SK-N-SH (cell line): ENCODE measurements around the gene TXNDC11. TPM values are rescaled to one million over a fixed set of nuclear protein-coding genes. Genes with fewer than 3 reads are reported as not detected.

Experiments used
- CTCF ChIA-PET: fragments of 300-600, 350-600 bp; formaldehyde crosslinking; extraction: SDS; loops from one replicate; lab custom pipeline; 2021; lab: Yijun Ruan, JAX
- POLR2A ChIA-PET: fragments of 350-600 bp; sonication (Branson Sonifier 250); formaldehyde crosslinking; extraction: SDS; loops from one replicate; lab custom pipeline; 2020; ENCODE audit warnings: antibody characterized with exemption, inconsistent platforms; lab: Yijun Ruan, JAX
- DNase-seq: peaks from one replicate; pipeline ENCODE4 v3.0.0; 2012
- H2AFZ ChIP-seq: fragments of 200-600 bp; sonication (generic); 2 replicates; pipeline ENCODE4 v1.8.1; 2016; ENCODE audit warnings: antibody characterized with exemption, mild to moderate bottlenecking, low read depth
- H3F3A ChIP-seq: fragments of 200-600 bp; sonication (generic); replicated peaks from 2 replicates; pipeline ENCODE3; 2016; ENCODE audit warnings: antibody characterized with exemption, mild to moderate bottlenecking; ENCODE audit not compliant: insufficient read depth
- H3K27ac ChIP-seq, 2 experiments: fragments of 200-500 bp in 1 of 2; fragments of 200-600 bp in 1 of 2; sonication (Bioruptor generic) in 1 of 2; sonication (generic), shearing (Covaris generic) in 1 of 2; 2 replicates each; pipeline versions ENCODE4 v1.5.1 to v1.6.1; 2014 to 2016; ENCODE audit warnings: low read depth in 2 of 2, inconsistent platforms in 1 of 2, low read length in 1 of 2, mild to moderate bottlenecking in 1 of 2, mixed read lengths in 1 of 2
- H3K27me3 ChIP-seq: fragments of 200-600 bp; sonication (generic), shearing (Covaris generic); 2 replicates; pipeline ENCODE4 v1.6.1; 2016; ENCODE audit warnings: mixed run types; ENCODE audit not compliant: insufficient read depth
- H3K36me3 ChIP-seq, 2 experiments: fragments of 200-500 bp in 1 of 2; fragments of 200-600 bp in 1 of 2; sonication (Bioruptor generic) in 1 of 2; sonication (generic) in 1 of 2; replicated peaks in 1 of 2; 2 replicates each; pipeline versions ENCODE3 to v1.5.1; 2014 to 2016; ENCODE audit warnings: low read length in 1 of 2, mild to moderate bottlenecking in 1 of 2; ENCODE audit not compliant: insufficient read depth in 2 of 2, control insufficient read depth in 1 of 2
- H3K4me1 ChIP-seq, 2 experiments: fragments of 200-500 bp in 1 of 2; fragments of 200-600 bp in 1 of 2; sonication (Bioruptor generic) in 1 of 2; sonication (generic), shearing (Covaris generic) in 1 of 2; 2 replicates each; pipeline versions ENCODE4 v1.5.1 to v1.6.1; 2014 to 2016; ENCODE audit warnings: low read depth in 1 of 2, low read length in 1 of 2, mixed run types in 1 of 2; ENCODE audit not compliant: insufficient read depth in 2 of 2, control insufficient read depth in 1 of 2
- H3K4me2 ChIP-seq: fragments of 200-600 bp; sonication (generic), shearing (Covaris generic); 2 replicates; pipeline ENCODE4 v1.6.1; 2017; ENCODE audit warnings: mixed run types
- H3K4me3 ChIP-seq, 2 experiments: fragments of 200-500 bp in 1 of 2; fragments of 200-600 bp in 1 of 2; sonication (Bioruptor generic) in 1 of 2; sonication (generic), shearing (Covaris generic) in 1 of 2; 2 replicates each; pipeline versions ENCODE4 v1.5.1 to v1.8.1; 2014 to 2016; ENCODE audit warnings: low read depth in 2 of 2, inconsistent platforms in 1 of 2, low read length in 1 of 2, mild to moderate bottlenecking in 1 of 2, mixed read lengths in 1 of 2, moderate library complexity in 1 of 2
- H3K79me2 ChIP-seq: fragments of 200-600 bp; sonication (generic); 2 replicates; pipeline ENCODE4 v1.8.1; 2017; ENCODE audit warnings: mild to moderate bottlenecking; ENCODE audit not compliant: insufficient read depth
- H3K9ac ChIP-seq: fragments of 200-600 bp; sonication (generic); 2 replicates; pipeline ENCODE4 v1.6.1; 2017; ENCODE audit warnings: mixed run types
- H3K9me2 ChIP-seq: fragments of 200-600 bp; sonication (generic); 2 replicates; pipeline ENCODE4 v1.6.1; 2017; ENCODE audit warnings: mixed run types
- H3K9me3 ChIP-seq: fragments of 200-600 bp; sonication (generic); 2 replicates; pipeline ENCODE4 v1.6.1; 2017; ENCODE audit warnings: mixed run types, mild to moderate bottlenecking, moderate library complexity
- H4K20me1 ChIP-seq: fragments of 200-600 bp; sonication (generic); 2 replicates; pipeline ENCODE4 v1.6.1; 2017; ENCODE audit warnings: mild to moderate bottlenecking, mixed run types; ENCODE audit not compliant: insufficient read depth
- CHD2 ChIP-seq: fragments of 150-350 bp; IDR thresholded peaks from 2 replicates; pipeline ENCODE4 v1.6.1; 2018; ENCODE audit warnings: low read length; ENCODE audit not compliant: partially characterized antibody
- ELF1 ChIP-seq: IDR thresholded peaks from 2 replicates; pipeline ENCODE4 v1.4.0; 2012
- EZH2phosphoT487 ChIP-seq: fragments of 200-600 bp; sonication (generic); IDR thresholded peaks from 2 replicates; pipeline ENCODE4 v1.6.1; 2017; ENCODE audit warnings: low read depth, mixed run types, mild to moderate bottlenecking, antibody characterized with exemption, moderate library complexity, borderline replicate concordance
- FOSL2 ChIP-seq: IDR thresholded peaks from 2 replicates; pipeline ENCODE4 v1.4.0; 2012; ENCODE audit warnings: low read depth, mild to moderate bottlenecking, moderate library complexity, borderline replicate concordance
- FOXM1 ChIP-seq: IDR thresholded peaks from 2 replicates; pipeline ENCODE4 v1.4.0; 2012; ENCODE audit warnings: low read depth, mild to moderate bottlenecking
- GABPA ChIP-seq: IDR thresholded peaks from 2 replicates; pipeline ENCODE4 v1.4.0; 2012; ENCODE audit warnings: low read depth, mild to moderate bottlenecking
- GATA2 ChIP-seq: sonication (generic); formaldehyde crosslinking; IDR thresholded peaks from 2 replicates; pipeline ENCODE4 v1.5.0; 2020; ENCODE audit warnings: mild to moderate bottlenecking, missing genetic modification reagents
- MAX ChIP-seq: IDR thresholded peaks from 2 replicates; pipeline ENCODE4 v1.4.0; 2012; ENCODE audit warnings: low read depth
- MEF2A ChIP-seq: IDR thresholded peaks from 2 replicates; pipeline ENCODE4 v1.4.0; 2012; ENCODE audit warnings: low read depth, borderline replicate concordance
- NFIC ChIP-seq: IDR thresholded peaks from 2 replicates; pipeline ENCODE4 v1.4.0; 2012; ENCODE audit warnings: borderline replicate concordance
- NRF1 ChIP-seq: IDR thresholded peaks from 2 replicates; pipeline ENCODE4 v1.6.1; 2012; ENCODE audit warnings: low read depth, mild to moderate bottlenecking, low read length
- PBX3 ChIP-seq: IDR thresholded peaks from 2 replicates; pipeline ENCODE4; 2012
- POLR2AphosphoS5 ChIP-seq: IDR thresholded peaks from 2 replicates; pipeline ENCODE4 v1.6.1; 2012; ENCODE audit warnings: low read depth, low read length
- RCOR1 ChIP-seq: fragments of 150-350 bp; IDR thresholded peaks from 2 replicates; pipeline ENCODE4 v1.6.1; 2017; ENCODE audit warnings: antibody characterized with exemption, low read length
- RFX5 ChIP-seq: IDR thresholded peaks from 2 replicates; pipeline ENCODE4 v1.6.1; 2012; ENCODE audit warnings: mild to moderate bottlenecking, improper control_type of control experiment, low read length
- RXRA ChIP-seq: IDR thresholded peaks from 2 replicates; pipeline ENCODE4 v1.4.0; 2012; ENCODE audit warnings: low read depth, mild to moderate bottlenecking, borderline replicate concordance
- SIN3A ChIP-seq: IDR thresholded peaks from 2 replicates; pipeline ENCODE4 v1.6.1; 2012; ENCODE audit warnings: low read depth, mild to moderate bottlenecking, low read length, moderate library complexity, borderline replicate concordance
- TAF1 ChIP-seq: IDR thresholded peaks from 2 replicates; pipeline ENCODE4 v1.6.1; 2012; ENCODE audit warnings: low read depth, mild to moderate bottlenecking, low read length, moderate library complexity, borderline replicate concordance
- TCF12 ChIP-seq: IDR thresholded peaks from 2 replicates; pipeline ENCODE4 v1.4.0; 2012
- WGBS: methylation state at CpG from one replicate; pipeline ENCODE4 v1.1.6; 2017; ENCODE audit warnings: low lambda C conversion rate; 5-methylcytosine and 5-hydroxymethylcytosine counted together
- polyA plus RNA-seq, 3 experiments: library from polyadenylated mRNA; depleted of rRNA; stranded (reverse); fragments of >200 nt; gene quantifications; 2 replicates each; pipeline ENCODE4 v1.2.3, GENCODE V29; 2012
- TF ChIP-seq, protein P1 (sequence below): IDR thresholded peaks from 2 replicates; pipeline ENCODE4 v1.4.0; 2012; ENCODE audit warnings: low read depth, borderline replicate concordance
- TF ChIP-seq, protein P2 (sequence below): fragments of 200-600 bp; sonication (generic); IDR thresholded peaks from 2 replicates; pipeline ENCODE4 v1.6.1; 2017; ENCODE audit warnings: antibody characterized with exemption, mild to moderate bottlenecking, moderate library complexity

TXNDC11 gene
- polyA plus RNA-seq, 1 of the 3 experiments (the other 2 are of a cell fraction), result 37.0 TPM

- Histone ChIP-seq H3K79me2 (peaks cover 24% of the 10 kb centered on the region), H3F3A (peaks cover 17% of the 10 kb centered on the region), H3K4me3 (no peak overlapping the region), H3K4me2 (no peak overlapping the region), H4K20me1 (peaks cover 58% of the 10 kb centered on the region), H3K9ac (no peak overlapping the region), H3K9me2 (no peaks in the 10 kb centered on the region), H3K27me3 (no peaks in the 10 kb centered on the region), H3K36me3 (peaks cover 17 to 67% of the 10 kb centered on the region in 2 experiments), H3K27ac (no peak overlapping the region), H2AFZ (no peak overlapping the region), H3K4me1 (peaks cover 0 to 5% of the 10 kb centered on the region in 2 experiments; a peak in 2 of 4 replicates), H3K9me3 (no peaks in the 10 kb centered on the region)
- TF ChIP-seq RCOR1, result no peak
- TF ChIP-seq RFX5, result no peak
- TF ChIP-seq ELF1, result no peak
- TF ChIP-seq NFIC, result no peak
- no peak for TF ChIP-seq TAF1
- TF ChIP-seq RXRA, result no peak
- TF ChIP-seq, protein P1, sequence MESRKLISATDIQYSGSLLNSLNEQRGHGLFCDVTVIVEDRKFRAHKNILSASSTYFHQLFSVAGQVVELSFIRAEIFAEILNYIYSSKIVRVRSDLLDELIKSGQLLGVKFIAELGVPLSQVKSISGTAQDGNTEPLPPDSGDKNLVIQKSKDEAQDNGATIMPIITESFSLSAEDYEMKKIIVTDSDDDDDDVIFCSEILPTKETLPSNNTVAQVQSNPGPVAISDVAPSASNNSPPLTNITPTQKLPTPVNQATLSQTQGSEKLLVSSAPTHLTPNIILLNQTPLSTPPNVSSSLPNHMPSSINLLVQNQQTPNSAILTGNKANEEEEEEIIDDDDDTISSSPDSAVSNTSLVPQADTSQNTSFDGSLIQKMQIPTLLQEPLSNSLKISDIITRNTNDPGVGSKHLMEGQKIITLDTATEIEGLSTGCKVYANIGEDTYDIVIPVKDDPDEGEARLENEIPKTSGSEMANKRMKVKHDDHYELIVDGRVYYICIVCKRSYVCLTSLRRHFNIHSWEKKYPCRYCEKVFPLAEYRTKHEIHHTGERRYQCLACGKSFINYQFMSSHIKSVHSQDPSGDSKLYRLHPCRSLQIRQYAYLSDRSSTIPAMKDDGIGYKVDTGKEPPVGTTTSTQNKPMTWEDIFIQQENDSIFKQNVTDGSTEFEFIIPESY, result no peak
- TF ChIP-seq SIN3A, result no peak
- no peak for TF ChIP-seq MAX
- TF ChIP-seq EZH2phosphoT487, result no peak
- 95% methylated on average over 6 of the region's 13 CpGs for WGBS
- DNase-seq, result no peak
- POLR2A ChIA-PET, result interaction anchor here (1.2 to 1.6 kb wide), 2 partner anchors 10 to 92 kb away, joined by 4 to 7 read pairs; partner anchors contain the start of gene LITAF
- CTCF ChIA-PET, result interaction anchor here (1.0 to 1.2 kb wide), 3 partner anchors 10 to 272 kb away, joined by 3 to 5 read pairs (median 4); no protein-coding TSS in a partner anchor
These were observed 63.4 kb downstream of the TXNDC11 start for GRCh38 chr16:11679250-11679649.

GRCh38 chr16:11677959-11678881, 64.4 kb downstream of the TXNDC11 start:
- Histone ChIP-seq H2AFZ (no peak overlapping the region), H3F3A (peaks cover 11% of the 10 kb centered on the region), H3K79me2 (peaks cover 24% of the 10 kb centered on the region), H3K27me3 (no peaks in the 10 kb centered on the region), H4K20me1 (peaks cover 58% of the 10 kb centered on the region), H3K4me3 (no peak overlapping the region), H3K4me2 (no peak overlapping the region), H3K4me1 (peaks cover 0 to 4% of the 10 kb centered on the region in 2 experiments; a peak in 2 of 4 replicates), H3K9ac (no peak overlapping the region), H3K9me2 (no peaks in the 10 kb centered on the region), H3K9me3 (no peaks in the 10 kb centered on the region), H3K27ac (peak overlapping the region in 1 of 2 experiments; percentile 32; a peak in 1 of 4 replicates), H3K36me3 (peaks cover 8 to 62% of the 10 kb centered on the region in 2 experiments)
- DNase-seq, result no peak
- ChIA-PET POLR2A (interaction anchor here (1.1 kb wide), 1 partner anchor 9 kb away, joined by 3 read pairs; no protein-coding TSS in a partner anchor), CTCF (interaction anchor here (1.3 to 1.8 kb wide), 2 partner anchors 9 to 146 kb away, joined by 3 to 4 read pairs; no protein-coding TSS in a partner anchor)
- 96% methylated on average over 18 of the region's 18 CpGs for WGBS
- no peak for TF ChIP-seq NRF1
- TF ChIP-seq ELF1, result no peak
- TF ChIP-seq FOXM1, result no peak
- TF ChIP-seq, protein P2, sequence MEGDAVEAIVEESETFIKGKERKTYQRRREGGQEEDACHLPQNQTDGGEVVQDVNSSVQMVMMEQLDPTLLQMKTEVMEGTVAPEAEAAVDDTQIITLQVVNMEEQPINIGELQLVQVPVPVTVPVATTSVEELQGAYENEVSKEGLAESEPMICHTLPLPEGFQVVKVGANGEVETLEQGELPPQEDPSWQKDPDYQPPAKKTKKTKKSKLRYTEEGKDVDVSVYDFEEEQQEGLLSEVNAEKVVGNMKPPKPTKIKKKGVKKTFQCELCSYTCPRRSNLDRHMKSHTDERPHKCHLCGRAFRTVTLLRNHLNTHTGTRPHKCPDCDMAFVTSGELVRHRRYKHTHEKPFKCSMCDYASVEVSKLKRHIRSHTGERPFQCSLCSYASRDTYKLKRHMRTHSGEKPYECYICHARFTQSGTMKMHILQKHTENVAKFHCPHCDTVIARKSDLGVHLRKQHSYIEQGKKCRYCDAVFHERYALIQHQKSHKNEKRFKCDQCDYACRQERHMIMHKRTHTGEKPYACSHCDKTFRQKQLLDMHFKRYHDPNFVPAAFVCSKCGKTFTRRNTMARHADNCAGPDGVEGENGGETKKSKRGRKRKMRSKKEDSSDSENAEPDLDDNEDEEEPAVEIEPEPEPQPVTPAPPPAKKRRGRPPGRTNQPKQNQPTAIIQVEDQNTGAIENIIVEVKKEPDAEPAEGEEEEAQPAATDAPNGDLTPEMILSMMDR, result no peak
- TF ChIP-seq FOSL2, result no peak
- no peak for TF ChIP-seq PBX3
- TF ChIP-seq SIN3A, result no peak
- no peak for TF ChIP-seq CHD2
- TF ChIP-seq GATA2 (CRISPR knock-in tag), result no peak
- no peak for TF ChIP-seq MEF2A
- TF ChIP-seq MAX, result no peak
- TF ChIP-seq TCF12, result no peak
- TF ChIP-seq POLR2AphosphoS5, result no peak
- TF ChIP-seq GABPA, result no peak
- TF ChIP-seq RXRA, result no peak
